K562 (cell line): Measurements from ENCODE around the gene ZC3H6. TPM values are rescaled to one million over a fixed set of nuclear protein-coding genes. Genes with fewer than 3 reads are reported as not detected.

Experiments used
- ATAC-seq: fragments of 200-7000 bp; cut with Tn5 transposase; 3 replicates; pipeline ENCODE4 v1.9.1; 2020; ENCODE audit warnings: moderate library complexity
- BruUV-seq: library from RNA; stranded (reverse); fragments of 400-500 nt; replicated peaks from 2 replicates; lab custom pipeline; 2021; lab: Mats Ljungman, UMichigan
- CTCF ChIA-PET: fragments of 300-600 bp; formaldehyde crosslinking; extraction: SDS; loops from one replicate; lab custom pipeline; 2021; ENCODE audit warnings: low intra/inter-chr PET ratio; lab: Yijun Ruan, JAX
- POLR2A ChIA-PET: fragments of 300-600, 350-650 bp; sonication (Branson Sonifier 250); formaldehyde crosslinking; extraction: SDS; loops from one replicate; lab custom pipeline; 2021; ENCODE audit warnings: antibody characterized with exemption, inconsistent platforms; lab: Yijun Ruan, JAX
- DNase-seq, 4 experiments: peaks; one replicate each; pipeline versions ENCODE4 v3.0.0 to v3.0.0-alpha.2; 2011 to 2018; ENCODE audit warnings: low spot score in 3 of 4, mixed read lengths in 3 of 4; ENCODE audit errors: extremely low read depth in 1 of 4
- FAIRE-seq: peaks from 2 replicates; lab custom pipeline; 2011; peaks lifted over from hg19 to GRCh38; lab: Jason Lieb, UNC
- H2AFZ ChIP-seq: 2 replicates; pipeline ENCODE4 v1.6.0; 2011; ENCODE audit warnings: low read depth, low read length, control low read depth, inconsistent platforms
- H3K27ac ChIP-seq: fragments of 200-600 bp; 3 replicates; pipeline ENCODE4 v1.8.0; 2011; ENCODE audit warnings: low read depth, mild to moderate bottlenecking, control low read depth, inconsistent platforms, low read length, moderate library complexity, mixed read lengths; ENCODE audit errors: extremely low read depth
- H3K27me3 ChIP-seq, 2 experiments: fragments of 300-600 bp in 1 of 2; 2 replicates in 1 of 2; 3 replicates in 1 of 2; pipeline versions ENCODE4 v1.6.0 to v1.8.0; 2011; ENCODE audit warnings: inconsistent platforms in 2 of 2, low read length in 2 of 2, mild to moderate bottlenecking in 1 of 2, mixed read lengths in 1 of 2, moderate library complexity in 1 of 2; ENCODE audit not compliant: control insufficient read depth in 2 of 2, insufficient read depth in 2 of 2
- H3K36me3 ChIP-seq: fragments of 300-600 bp; 3 replicates; pipeline ENCODE4 v1.8.0; 2011; ENCODE audit warnings: mild to moderate bottlenecking, low read length, inconsistent platforms; ENCODE audit not compliant: control insufficient read depth, insufficient read depth
- H3K4me1 ChIP-seq, 2 experiments: fragments of 200-600 bp in 1 of 2; replicated peaks in 1 of 2; 2 replicates in 1 of 2; 3 replicates in 1 of 2; pipeline versions ENCODE4 v1.5.1 to v1.8.0; 2011; ENCODE audit warnings: inconsistent platforms in 2 of 2, low read length in 2 of 2, mild to moderate bottlenecking in 1 of 2, mixed read lengths in 1 of 2, moderate library complexity in 1 of 2; ENCODE audit not compliant: control insufficient read depth in 2 of 2, insufficient read depth in 2 of 2
- H3K4me2 ChIP-seq: 2 replicates; pipeline ENCODE4 v1.6.1; 2011; ENCODE audit warnings: low read length, control low read depth, inconsistent platforms, mixed read lengths; ENCODE audit not compliant: insufficient read depth
- H3K4me3 ChIP-seq: fragments of 200-600 bp; sonication (generic), shearing (Covaris generic); 2 replicates; pipeline ENCODE4 v1.5.1; 2016; ENCODE audit warnings: control low read depth, inconsistent platforms
- H3K79me2 ChIP-seq: fragments of 200-600 bp; 3 replicates; pipeline ENCODE4 v1.8.0; 2011; ENCODE audit warnings: low read length, inconsistent platforms; ENCODE audit not compliant: control insufficient read depth, insufficient read depth
- H3K9ac ChIP-seq, 2 experiments: 2 replicates each; pipeline versions ENCODE4 v1.6.0 to v1.6.1; 2011; ENCODE audit warnings: low read depth in 2 of 2, low read length in 2 of 2, control low read depth in 1 of 2, inconsistent platforms in 1 of 2, mild to moderate bottlenecking in 1 of 2, mixed read lengths in 1 of 2; ENCODE audit not compliant: insufficient read depth in 1 of 2
- H3K9me1 ChIP-seq: one replicate; pipeline ENCODE4 v1.6.0; 2011; ENCODE audit warnings: inconsistent platforms, mild to moderate bottlenecking, low read length, moderate library complexity; ENCODE audit not compliant: control insufficient read depth, insufficient read depth
- H3K9me3 ChIP-seq: replicated peaks from 2 replicates; pipeline ENCODE4 v1.5.1; 2011; ENCODE audit warnings: low read depth, low read length, inconsistent platforms; ENCODE audit not compliant: control insufficient read depth, insufficient read depth
- H4K20me1 ChIP-seq: replicated peaks from 2 replicates; pipeline ENCODE4 v1.6.1; 2011; ENCODE audit warnings: low read length, inconsistent platforms, mixed read lengths; ENCODE audit not compliant: control insufficient read depth, insufficient read depth
- HMG20B ChIP-seq: fragments of 250-450 bp; sonication (Bioruptor Pico); IDR thresholded peaks from 2 replicates; pipeline ENCODE4 v1.5.0; 2021; ENCODE audit warnings: mild to moderate bottlenecking
- NRF1 ChIP-seq, 2 experiments: fragments of 450-650 bp; IDR thresholded peaks in 1 of 2; conservative IDR thresholded peaks in 1 of 2; 2 replicates each; pipeline ENCODE4 v1.6.1; 2014; ENCODE audit warnings: mild to moderate bottlenecking in 2 of 2
- STAT5A ChIP-seq: IDR thresholded peaks from 2 replicates; pipeline ENCODE4 v1.6.1; 2012; ENCODE audit warnings: low read length, inconsistent platforms, borderline replicate concordance
- STAT5B ChIP-seq: fragments of 250-450 bp; sonication (Bioruptor Pico); IDR thresholded peaks from 2 replicates; pipeline ENCODE4 v1.8.0; 2021; ENCODE audit warnings: mild to moderate bottlenecking, inconsistent platforms
- ZNF133 ChIP-seq: fragments of 250-450 bp; sonication (Bioruptor Pico); IDR thresholded peaks from 2 replicates; pipeline ENCODE4 v1.4.0; 2020; ENCODE audit warnings: mild to moderate bottlenecking
- ZNF324 ChIP-seq: fragments of 250-450 bp; sonication (Bioruptor Pico); IDR thresholded peaks from 2 replicates; pipeline ENCODE4 v1.4.0; 2020; ENCODE audit warnings: mild to moderate bottlenecking
- WGBS: fragments of 100-300 bp; shearing (Covaris generic); methylation state at CpG from one replicate; pipeline ENCODE4 v1.1.6; 2016; ENCODE audit warnings: low coverage, mixed read lengths; ENCODE audit not compliant: insufficient coverage; ENCODE audit errors: missing lambda C conversion rate; 5-methylcytosine and 5-hydroxymethylcytosine counted together
- in situ Hi-C: fragments of 300-500 bp; cut with MboI; formaldehyde crosslinking; loops from 4 replicates; pipeline ENCODE4 v1.15.0; 2018; ENCODE audit warnings: inconsistent platforms, mixed read lengths
- intact Hi-C: fragments of 100-400 bp; cut with micrococcal nuclease; formaldehyde crosslinking; loops from 2 replicates; pipeline ENCODE4 v1.14.2; 2022
- polyA plus RNA-seq, 8 experiments: library from polyadenylated mRNA; depleted of rRNA in 4 of 8; stranded (reverse) in 5 of 8; unstranded in 3 of 8; fragments of >200 nt; fragmentation: Nextera tagmentation in 2 of 8; fragmentation: Illumina TruSeq in 1 of 8; extraction: Ambion mirVana in 2 of 8; extraction: Trizol in 1 of 8; gene quantifications; 2 replicates each; pipeline versions ENCODE4 v1.2.1 to v1.2.3, GENCODE V29; 2011 to 2014; ENCODE audit warnings: inconsistent platforms in 1 of 8, missing spikeins in 1 of 8
- total RNA-seq, 7 experiments: library from RNA; depleted of rRNA in 6 of 7; stranded (reverse); fragments of >200 nt in 6 of 7; fragmentation: Illumina TruSeq in 2 of 7; extraction: Trizol in 2 of 7; gene quantifications; 2 replicates each; pipeline versions ENCODE4 v1.2.1 to v1.2.3, GENCODE V29; 2011 to 2021; ENCODE audit warnings: low replicate concordance in 1 of 7
- TF ChIP-seq, protein P1 (sequence below), 2 experiments: IDR thresholded peaks; 2 replicates each; pipeline ENCODE4 v1.6.1; 2011; ENCODE audit warnings: borderline replicate concordance in 1 of 2, control low read depth in 1 of 2, low read depth in 1 of 2, low read length in 1 of 2, mild to moderate bottlenecking in 1 of 2, mixed read lengths in 1 of 2, moderate library complexity in 1 of 2; ENCODE audit not compliant: insufficient read depth in 1 of 2, insufficient read length in 1 of 2, poor library complexity in 1 of 2, severe bottlenecking in 1 of 2; ENCODE audit errors: extremely low read depth in 1 of 2
- TF ChIP-seq, protein P2 (sequence below), 2 experiments: fragments of 450-650 bp; formaldehyde crosslinking in 1 of 2; IDR thresholded peaks; 2 replicates each; pipeline versions ENCODE4 v1.4.0 to v1.6.1; 2014 to 2020; ENCODE audit warnings: mild to moderate bottlenecking in 2 of 2, borderline replicate concordance in 1 of 2, low read depth in 1 of 2

ZC3H6 gene
- total and polyA plus RNA-seq, 9 of the 15 experiments (the other 6 are each of a cell fraction or from before 2014, with no cell fraction given): 0.45 to 1.9 (median 1.5) TPM

- 28% methylated on average over 29 of the region's 30 CpGs for WGBS
- Histone ChIP-seq H3K4me1 (peaks cover 0 to 8% of the 10 kb centered on the region in 2 experiments; a peak in 1 of 5 replicates), H3K79me2 (no peaks in the 10 kb centered on the region), H3K9ac (peak overlapping the region in 1 of 2 experiments; percentile 36; a peak in 1 of 4 replicates), H4K20me1 (no peaks in the 10 kb centered on the region), H3K36me3 (no peaks in the 10 kb centered on the region), H3K4me3 (no peak overlapping the region), H3K27ac (no peak overlapping the region), H3K27me3 (no peaks in the 10 kb centered on the region), H3K9me3 (no peaks in the 10 kb centered on the region), H3K4me2 (0 out of 2 replicates have a peak overlapping the region, but pooled peaks have one; percentile 3), H2AFZ (peak overlapping the region; percentile 72), H3K9me1 (no peaks in the 10 kb centered on the region)
- DNase-seq: peak in 2 of 4 experiments; percentile 9 to 17
- intact Hi-C loops: loop anchor here (10.0 kb wide), 1 partner anchor 119 kb away; no protein-coding TSS in a partner anchor
- ATAC-seq: peak; percentile 87
- no TSS peak for BruUV-seq
- ChIA-PET CTCF (no interaction called here), POLR2A (no interaction called here)
- in situ Hi-C loops: loop anchor here (25.0 kb wide), 1 partner anchor 1833 kb away; no protein-coding TSS in a partner anchor
- no peak for FAIRE-seq
- TF ChIP-seq HMG20B: no peak
- TF ChIP-seq NRF1 (conservative IDR thresholded peaks at IDR 0.05 in 1 of 2, IDR thresholded peaks at IDR 0.05 in 1 of 2): peak; percentile 66 to 73
- TF ChIP-seq, protein P1, sequence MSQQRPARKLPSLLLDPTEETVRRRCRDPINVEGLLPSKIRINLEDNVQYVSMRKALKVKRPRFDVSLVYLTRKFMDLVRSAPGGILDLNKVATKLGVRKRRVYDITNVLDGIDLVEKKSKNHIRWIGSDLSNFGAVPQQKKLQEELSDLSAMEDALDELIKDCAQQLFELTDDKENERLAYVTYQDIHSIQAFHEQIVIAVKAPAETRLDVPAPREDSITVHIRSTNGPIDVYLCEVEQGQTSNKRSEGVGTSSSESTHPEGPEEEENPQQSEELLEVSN (IDR thresholded peaks at IDR 0.05; ENCODE audit: borderline replicate concordance in 1 of 2, extremely low read depth in 1 of 2, insufficient read depth in 1 of 2, insufficient read length in 1 of 2, low read depth in 1 of 2, low read length in 1 of 2, poor library complexity in 1 of 2, severe bottlenecking in 1 of 2): no peak
- no peak for TF ChIP-seq STAT5B (CRISPR knock-in tag)
- TF ChIP-seq, protein P2, sequence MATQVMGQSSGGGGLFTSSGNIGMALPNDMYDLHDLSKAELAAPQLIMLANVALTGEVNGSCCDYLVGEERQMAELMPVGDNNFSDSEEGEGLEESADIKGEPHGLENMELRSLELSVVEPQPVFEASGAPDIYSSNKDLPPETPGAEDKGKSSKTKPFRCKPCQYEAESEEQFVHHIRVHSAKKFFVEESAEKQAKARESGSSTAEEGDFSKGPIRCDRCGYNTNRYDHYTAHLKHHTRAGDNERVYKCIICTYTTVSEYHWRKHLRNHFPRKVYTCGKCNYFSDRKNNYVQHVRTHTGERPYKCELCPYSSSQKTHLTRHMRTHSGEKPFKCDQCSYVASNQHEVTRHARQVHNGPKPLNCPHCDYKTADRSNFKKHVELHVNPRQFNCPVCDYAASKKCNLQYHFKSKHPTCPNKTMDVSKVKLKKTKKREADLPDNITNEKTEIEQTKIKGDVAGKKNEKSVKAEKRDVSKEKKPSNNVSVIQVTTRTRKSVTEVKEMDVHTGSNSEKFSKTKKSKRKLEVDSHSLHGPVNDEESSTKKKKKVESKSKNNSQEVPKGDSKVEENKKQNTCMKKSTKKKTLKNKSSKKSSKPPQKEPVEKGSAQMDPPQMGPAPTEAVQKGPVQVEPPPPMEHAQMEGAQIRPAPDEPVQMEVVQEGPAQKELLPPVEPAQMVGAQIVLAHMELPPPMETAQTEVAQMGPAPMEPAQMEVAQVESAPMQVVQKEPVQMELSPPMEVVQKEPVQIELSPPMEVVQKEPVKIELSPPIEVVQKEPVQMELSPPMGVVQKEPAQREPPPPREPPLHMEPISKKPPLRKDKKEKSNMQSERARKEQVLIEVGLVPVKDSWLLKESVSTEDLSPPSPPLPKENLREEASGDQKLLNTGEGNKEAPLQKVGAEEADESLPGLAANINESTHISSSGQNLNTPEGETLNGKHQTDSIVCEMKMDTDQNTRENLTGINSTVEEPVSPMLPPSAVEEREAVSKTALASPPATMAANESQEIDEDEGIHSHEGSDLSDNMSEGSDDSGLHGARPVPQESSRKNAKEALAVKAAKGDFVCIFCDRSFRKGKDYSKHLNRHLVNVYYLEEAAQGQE (IDR thresholded peaks at IDR 0.05; ENCODE audit: borderline replicate concordance): peak; percentile 34; the same call in 1 of the 2 replicates
- TF ChIP-seq, protein P2 (CRISPR knock-in tag; IDR thresholded peaks at IDR 0.05; ENCODE audit: low read depth): no peak
- no peak for TF ChIP-seq ZNF324
- no peak for TF ChIP-seq ZNF133 (CRISPR knock-in tag)
- no peak for TF ChIP-seq STAT5A
These were observed 69.9 kb downstream of the ZC3H6 start for GRCh38 chr2:112345030-112346027.
